ENCODE data around the gene HESX1. TPM values are rescaled to one million over a fixed set of nuclear protein-coding genes. Genes with fewer than 3 reads are reported as not detected.

Gene HESX1
- total RNA-seq, 5 donors from 2014 or later (not counting 1 experiment from before 2014, with no cell fraction given): 0.49 TPM; not detected in 4

DNA sequence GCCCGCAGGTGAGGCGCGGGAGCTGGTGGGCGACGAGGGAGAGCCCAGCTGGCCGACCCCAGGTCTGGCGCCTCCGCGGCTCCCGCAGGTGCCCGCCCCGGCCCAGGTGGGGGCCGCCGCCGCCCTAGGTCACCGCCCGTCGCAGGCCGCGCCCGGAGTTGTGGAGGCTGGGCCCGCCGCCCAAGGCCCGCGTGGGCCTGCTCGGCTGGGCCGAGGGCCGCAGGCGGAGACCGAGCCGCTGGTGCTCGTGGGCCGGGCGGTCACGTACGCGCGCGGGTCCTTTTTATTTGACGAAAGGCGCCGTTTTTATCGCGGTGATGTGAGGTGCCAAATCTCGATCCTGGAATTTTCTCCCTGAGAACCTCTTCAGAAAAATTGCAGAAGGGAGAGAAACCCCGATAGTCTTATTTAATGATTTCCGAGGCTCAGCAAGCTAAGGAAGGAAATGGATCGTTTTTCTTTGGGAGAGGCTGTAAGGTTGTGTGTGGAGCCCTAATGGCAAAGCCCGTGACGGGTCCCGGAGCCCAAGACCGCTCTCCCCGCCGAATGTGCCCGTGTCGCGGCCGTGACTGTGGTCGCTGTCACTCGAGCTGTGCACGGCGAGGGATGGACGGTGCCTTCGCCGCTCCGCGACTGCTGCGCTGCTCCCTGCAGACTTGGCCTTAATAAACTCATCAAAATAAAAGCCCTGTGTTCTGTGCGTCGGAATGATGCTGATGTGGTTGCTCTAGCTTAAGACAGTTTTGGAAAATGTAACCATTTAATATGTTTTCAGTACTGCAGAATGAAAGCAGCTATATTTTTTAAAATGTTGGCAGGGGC, 28.4 kb upstream of the HESX1 start:
- POLR2A ChIA-PET: interaction anchor here (0.6 kb wide), 2 partner anchors 430 to 517 kb away, joined by 3 to 8 read pairs; no protein-coding TSS in a partner anchor
- no peaks in the 10 kb centered on the region for H3K27me3 Mint-ChIP-seq

DNA sequence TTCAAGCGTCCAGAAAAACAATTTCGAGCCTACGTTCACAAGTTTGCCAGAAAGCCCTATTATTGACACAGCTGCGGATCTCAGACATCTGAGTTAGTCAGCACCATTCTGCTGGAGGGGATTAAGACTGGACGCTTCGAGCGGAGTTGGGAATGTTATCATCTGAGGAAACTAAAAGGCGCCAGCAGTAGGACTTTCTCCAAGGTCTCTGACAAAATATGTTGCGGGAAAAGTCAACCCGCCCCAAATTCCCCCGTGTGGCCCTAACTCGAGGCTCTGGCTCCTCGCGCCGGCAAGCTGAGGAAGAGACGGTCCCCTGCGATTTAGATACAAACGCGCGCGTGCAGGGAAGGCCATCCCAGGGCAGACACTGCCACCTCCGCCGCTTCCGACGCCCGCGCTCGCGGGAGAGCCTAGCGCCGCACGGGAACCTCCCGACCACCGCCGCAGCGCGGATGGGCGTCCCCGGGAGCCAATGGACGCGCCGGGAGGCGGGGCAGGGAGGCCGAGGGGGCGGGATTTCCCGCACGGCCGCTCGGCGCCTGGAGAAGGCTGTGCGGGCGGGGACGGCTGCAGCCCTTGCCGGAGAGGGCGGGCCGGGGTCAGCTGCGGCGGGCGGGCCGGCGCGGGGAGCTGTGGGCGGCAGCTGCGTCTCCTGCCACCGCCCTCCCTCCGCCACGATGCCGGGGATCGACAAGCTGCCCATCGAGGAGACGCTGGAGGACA, 27.6 kb upstream of the HESX1 start, which contains the start of gene APPL1:
TSS of gene APPL1 (plus strand) at position 526 of the 726 bp plus-strand sequence. CDS start at position 681, 155 bp downstream.
- Histone ChIP-seq H3K27ac (ENCODE audit: low read length) (no peak within 1 kb of the TSS), H3K27me3 (replicated peaks in 1 of 2; ENCODE audit: control insufficient read depth in 2 of 2, extremely low read depth in 1 of 2, insufficient read depth in 2 of 2, low read length in 1 of 2) (no peaks in the 10 kb centered on the region), H3K4me3 (ENCODE audit: control insufficient read depth in 1 of 2, extremely low read depth in 1 of 2, low read length in 1 of 2) (peak within 1 kb of the TSS; percentile 61 to 88), H3K9me3 (no peaks in the 10 kb centered on the region), H3K4me1 (ENCODE audit: control insufficient read depth in 1 of 2, extremely low read depth in 1 of 2, insufficient read depth in 2 of 2, low read length in 2 of 2) (peaks cover 11 to 16% of the 10 kb centered on the region in 2 experiments), H3K36me3 (ENCODE audit: control insufficient read depth in 2 of 2, extremely low read depth in 1 of 2, insufficient read depth in 1 of 2, low read length in 1 of 2) (no peaks in the 10 kb centered on the region)
- Mint-ChIP-seq H3K9me3 (no peaks in the 10 kb centered on the region), H3K36me3 (no peaks in the 10 kb centered on the region), H3K4me1 (peaks cover 22 to 35% (median 33%) of the 10 kb centered on the region in 3 donors), H3K27ac (peak within 1 kb of the TSS; percentile 61 to 66), H3K27me3 (no peaks in the 10 kb centered on the region), H3K4me3 (peak within 1 kb of the TSS; percentile 89 to 91 (median 90))
- under 1% methylated on average over 70 of the region's 71 CpGs for WGBS (ENCODE audit: insufficient coverage)
- POLR2A ChIA-PET: no interaction called here
- peak; percentile 92 to 96 (median 96) for ATAC-seq (replicated peaks in 1 of 4)
- CTCF ChIA-PET: interaction anchor here (0.6 to 1.0 kb wide), 3 partner anchors 18 to 439 kb away, joined by 3 to 4 read pairs (median 4); no protein-coding TSS in a partner anchor
- DNase-seq: peak; percentile 66 to 91 (median 77)

More for the DNA sequence above, 28.4 kb upstream of the HESX1 start:
- peaks cover 11 to 16% of the 10 kb centered on the region in 2 experiments for H3K4me1 ChIP-seq (ENCODE audit: control insufficient read depth in 1 of 2, extremely low read depth in 1 of 2, insufficient read depth in 2 of 2, low read length in 2 of 2)
- H3K27me3 ChIP-seq (replicated peaks in 1 of 2; ENCODE audit: control insufficient read depth in 2 of 2, extremely low read depth in 1 of 2, insufficient read depth in 2 of 2, low read length in 1 of 2): no peaks in the 10 kb centered on the region
- Mint-ChIP-seq H3K9me3 (no peaks in the 10 kb centered on the region), H3K4me1 (peaks cover 22 to 38% (median 36%) of the 10 kb centered on the region in 3 donors), H3K27ac (peak overlapping the region; percentile 16 to 66), H3K36me3 (no peaks in the 10 kb centered on the region), H3K4me3 (peak overlapping the region; percentile 89 to 91 (median 90))
- ATAC-seq (replicated peaks in 1 of 4): peak; percentile 57 to 68 (median 63)
- no peaks in the 10 kb centered on the region for H3K9me3 ChIP-seq
- CTCF ChIA-PET: interaction anchor here (0.6 to 1.0 kb wide), 6 partner anchors 10 to 1150 kb away, joined by 3 to 8 read pairs (median 4); no protein-coding TSS in a partner anchor
- DNase-seq: peak in 34 of 35 experiments; percentile 4 to 66 (median 23)
- peak overlapping the region; percentile 61 to 88 for H3K4me3 ChIP-seq (ENCODE audit: control insufficient read depth in 1 of 2, extremely low read depth in 1 of 2, low read length in 1 of 2)
- under 1% methylated on average over 62 of the region's 70 CpGs for WGBS (ENCODE audit: insufficient coverage)
- no peaks in the 10 kb centered on the region for H3K36me3 ChIP-seq (ENCODE audit: control insufficient read depth in 2 of 2, extremely low read depth in 1 of 2, insufficient read depth in 1 of 2, low read length in 1 of 2)
- H3K27ac ChIP-seq (ENCODE audit: low read length): no peak overlapping the region

DNA sequence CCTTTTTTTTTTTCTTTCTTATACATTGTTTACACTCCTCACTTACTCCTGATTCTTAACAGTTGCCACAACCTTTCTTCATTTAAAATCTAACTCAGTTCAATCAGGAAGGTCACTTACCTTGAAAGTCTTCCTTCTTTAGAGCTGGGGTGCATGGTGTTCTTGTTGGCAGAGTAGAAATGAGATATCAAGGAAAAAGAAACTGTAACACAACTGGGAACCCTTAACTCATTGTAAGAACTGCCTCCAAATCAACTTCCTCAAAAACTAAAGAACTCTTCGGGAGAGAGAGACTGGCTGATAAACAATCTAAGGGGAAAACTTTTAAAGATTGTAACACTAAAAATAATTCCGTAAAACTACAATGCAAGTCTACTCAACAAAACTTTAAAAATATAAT, 26.4 kb upstream of the HESX1 start:
- Histone ChIP-seq H3K4me1 (ENCODE audit: control insufficient read depth in 1 of 2, extremely low read depth in 1 of 2, insufficient read depth in 2 of 2, low read length in 2 of 2) (peaks cover 11 to 16% of the 10 kb centered on the region in 2 experiments), H3K27ac (ENCODE audit: low read length) (no peak overlapping the region), H3K9me3 (no peaks in the 10 kb centered on the region), H3K4me3 (ENCODE audit: control insufficient read depth in 1 of 2, extremely low read depth in 1 of 2, low read length in 1 of 2) (no peak overlapping the region), H3K36me3 (ENCODE audit: control insufficient read depth in 2 of 2, extremely low read depth in 1 of 2, insufficient read depth in 1 of 2, low read length in 1 of 2) (no peaks in the 10 kb centered on the region), H3K27me3 (replicated peaks in 1 of 2; ENCODE audit: control insufficient read depth in 2 of 2, extremely low read depth in 1 of 2, insufficient read depth in 2 of 2, low read length in 1 of 2) (no peaks in the 10 kb centered on the region)
- CTCF ChIA-PET: interaction anchor here (0.7 kb wide), 2 partner anchors 355 to 602 kb away, joined by 4 to 9 read pairs; no protein-coding TSS in a partner anchor
- ATAC-seq (replicated peaks in 1 of 4) (no peak), DNase-seq (no peak)
- POLR2A ChIA-PET: no interaction called here
- no peak overlapping the region for H3K27ac Mint-ChIP-seq
- no peaks in the 10 kb centered on the region for H3K36me3 Mint-ChIP-seq
- no peaks in the 10 kb centered on the region for H3K9me3 Mint-ChIP-seq
- no CpG with 5 or more reads among the region's 2 CpGs for WGBS (ENCODE audit: insufficient coverage)
- peaks cover 22 to 32% (median 25%) of the 10 kb centered on the region in 3 donors for H3K4me1 Mint-ChIP-seq
- H3K4me3 Mint-ChIP-seq: peak overlapping the region in 2 of 3 donors; percentile 21 to 91
- no peaks in the 10 kb centered on the region for H3K27me3 Mint-ChIP-seq

DNA sequence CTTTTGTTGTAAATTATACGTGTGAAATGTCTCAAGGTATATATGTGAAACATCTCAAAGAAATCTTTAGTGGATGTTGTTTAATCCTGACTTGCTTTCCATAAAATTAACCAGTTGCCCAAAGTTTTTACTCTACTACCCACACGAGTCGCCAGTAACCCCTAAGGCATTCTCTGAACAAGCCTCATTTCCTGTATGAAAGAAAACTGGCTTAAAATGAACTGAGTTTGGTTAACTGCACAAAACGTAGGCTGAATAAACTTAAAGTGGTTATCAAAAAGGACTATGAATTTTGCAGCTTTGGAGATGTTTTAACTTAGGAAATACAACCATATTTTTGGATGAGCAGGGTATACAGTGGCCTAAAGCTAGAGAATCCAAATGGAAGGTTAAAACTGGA, 25.1 kb upstream of the HESX1 start:
- ATAC-seq (replicated peaks in 1 of 4) (no peak), DNase-seq (no peak)
- Histone ChIP-seq H3K4me1 (ENCODE audit: control insufficient read depth in 1 of 2, extremely low read depth in 1 of 2, insufficient read depth in 2 of 2, low read length in 2 of 2) (peaks cover 11 to 16% of the 10 kb centered on the region in 2 experiments), H3K9me3 (no peaks in the 10 kb centered on the region), H3K27ac (ENCODE audit: low read length) (no peak overlapping the region), H3K36me3 (ENCODE audit: control insufficient read depth in 2 of 2, extremely low read depth in 1 of 2, insufficient read depth in 1 of 2, low read length in 1 of 2) (no peaks in the 10 kb centered on the region), H3K27me3 (replicated peaks in 1 of 2; ENCODE audit: control insufficient read depth in 2 of 2, extremely low read depth in 1 of 2, insufficient read depth in 2 of 2, low read length in 1 of 2) (no peaks in the 10 kb centered on the region), H3K4me3 (ENCODE audit: control insufficient read depth in 1 of 2, extremely low read depth in 1 of 2, low read length in 1 of 2) (no peak overlapping the region)
- no CpG with 5 or more reads among the region's 4 CpGs for WGBS (ENCODE audit: insufficient coverage)
- Mint-ChIP-seq H3K36me3 (no peaks in the 10 kb centered on the region), H3K27me3 (no peaks in the 10 kb centered on the region), H3K4me3 (no peak overlapping the region), H3K4me1 (peaks cover 19 to 25% (median 22%) of the 10 kb centered on the region in 3 donors), H3K27ac (no peak overlapping the region), H3K9me3 (no peaks in the 10 kb centered on the region)
- POLR2A ChIA-PET: no interaction called here
- CTCF ChIA-PET: no interaction called here

- no peaks in the 10 kb centered on the region for H3K9me3 ChIP-seq
- H3K36me3 ChIP-seq (ENCODE audit: control insufficient read depth in 2 of 2, extremely low read depth in 1 of 2, insufficient read depth in 1 of 2, low read length in 1 of 2): no peaks in the 10 kb centered on the region
- no peaks in the 10 kb centered on the region for H3K27me3 ChIP-seq (replicated peaks in 1 of 2; ENCODE audit: control insufficient read depth in 2 of 2, extremely low read depth in 1 of 2, insufficient read depth in 2 of 2, low read length in 1 of 2)
- H3K9me3 Mint-ChIP-seq: no peaks in the 10 kb centered on the region
- ChIA-PET POLR2A (no interaction called here), CTCF (no interaction called here)
- no peaks in the 10 kb centered on the region for H3K27me3 Mint-ChIP-seq
- ATAC-seq (replicated peaks in 1 of 4): no peak
- peaks cover 3 to 6% (median 3%) of the 10 kb centered on the region in 3 donors for H3K4me1 Mint-ChIP-seq
- no peak overlapping the region for H3K27ac ChIP-seq (ENCODE audit: low read length)
- no peaks in the 10 kb centered on the region for H3K36me3 Mint-ChIP-seq
- peaks cover under 1 to 1% of the 10 kb centered on the region in 2 experiments for H3K4me1 ChIP-seq (ENCODE audit: control insufficient read depth in 1 of 2, extremely low read depth in 1 of 2, insufficient read depth in 2 of 2, low read length in 2 of 2)
- no CpG with 5 or more reads among the region's 2 CpGs for WGBS (ENCODE audit: insufficient coverage)
- no peak overlapping the region for H3K27ac Mint-ChIP-seq
- H3K4me3 ChIP-seq (ENCODE audit: control insufficient read depth in 1 of 2, extremely low read depth in 1 of 2, low read length in 1 of 2): no peak overlapping the region
- no peak overlapping the region for H3K4me3 Mint-ChIP-seq
- no peak for DNase-seq
Observed at GRCh38 chr3:57221883-57222282, 22.1 kb upstream of the HESX1 start.

DNA sequence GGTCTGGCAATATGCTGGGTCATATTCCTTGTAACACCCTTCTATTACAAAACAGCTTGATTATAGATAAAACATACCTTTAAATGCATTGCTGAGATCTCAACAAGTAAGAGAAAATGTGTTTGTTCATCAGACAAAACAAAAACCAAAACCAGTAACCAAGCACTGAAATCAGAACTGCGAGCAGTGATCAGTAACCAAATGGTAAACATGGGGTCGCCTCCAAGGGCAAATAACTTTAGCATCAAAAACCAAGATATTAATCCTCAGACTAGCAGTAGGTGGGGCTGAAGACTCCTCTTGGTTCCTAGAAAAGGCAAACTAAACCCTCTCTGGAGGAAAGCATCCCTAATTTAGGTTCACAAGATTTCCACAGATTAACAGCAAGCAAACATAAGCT, 6.6 kb upstream of the HESX1 start:
- no peak overlapping the region for H3K4me3 ChIP-seq (ENCODE audit: control insufficient read depth in 1 of 2, extremely low read depth in 1 of 2, low read length in 1 of 2)
- ATAC-seq (replicated peaks in 1 of 4) (no peak), DNase-seq (no peak)
- ChIA-PET POLR2A (no interaction called here), CTCF (no interaction called here)
- Mint-ChIP-seq H3K4me3 (no peak overlapping the region), H3K4me1 (no peaks in the 10 kb centered on the region), H3K36me3 (no peaks in the 10 kb centered on the region), H3K27me3 (no peaks in the 10 kb centered on the region), H3K27ac (no peak overlapping the region), H3K9me3 (no peaks in the 10 kb centered on the region)
- no peak overlapping the region for H3K27ac ChIP-seq (ENCODE audit: low read length)
- no CpG with 5 or more reads among the region's 2 CpGs for WGBS (ENCODE audit: insufficient coverage)
- H3K27me3 ChIP-seq (replicated peaks in 1 of 2; ENCODE audit: control insufficient read depth in 2 of 2, extremely low read depth in 1 of 2, insufficient read depth in 2 of 2, low read length in 1 of 2): no peaks in the 10 kb centered on the region
- no peaks in the 10 kb centered on the region for H3K9me3 ChIP-seq
- H3K4me1 ChIP-seq (ENCODE audit: control insufficient read depth in 1 of 2, extremely low read depth in 1 of 2, insufficient read depth in 2 of 2, low read length in 2 of 2): no peaks in the 10 kb centered on the region
- no peaks in the 10 kb centered on the region for H3K36me3 ChIP-seq (ENCODE audit: control insufficient read depth in 2 of 2, extremely low read depth in 1 of 2, insufficient read depth in 1 of 2, low read length in 1 of 2)
